ENCODE data around the gene MXD1.
"Not testable (repeated sequence)": the region's sequence is repeated elsewhere in the genome, so short reads cannot be mapped to it uniquely, and the experiment has no call there.

Gene MXD1

DNA sequence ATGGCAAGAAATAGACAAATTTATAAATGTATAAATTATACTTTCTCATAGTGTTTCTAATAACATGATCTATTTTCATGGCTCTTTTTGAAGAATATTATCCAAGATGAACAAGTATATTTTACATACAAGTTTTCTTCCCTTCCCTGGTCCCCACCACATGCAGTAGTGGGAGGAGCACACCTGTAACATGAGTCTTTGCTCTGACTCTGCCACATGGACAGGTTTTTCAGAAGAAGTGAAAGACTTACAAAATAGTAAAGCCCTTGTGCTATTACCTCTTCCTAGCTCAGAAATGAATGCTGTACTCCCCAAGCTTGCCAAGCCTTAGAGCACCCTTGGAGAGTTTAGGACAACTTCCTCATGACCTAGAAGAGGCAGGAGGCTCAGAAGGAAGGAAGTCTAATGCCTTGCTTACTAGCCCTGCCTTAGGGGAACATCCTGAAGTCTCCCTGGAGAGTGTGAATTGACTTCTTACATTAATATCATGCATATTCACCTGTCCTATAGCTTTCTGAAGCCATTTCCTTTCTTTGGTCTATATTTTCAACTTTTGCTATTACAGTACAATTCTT lies 18.4 kb downstream of the MXD1 start:
- DNase-seq (ENCODE audit: low read depth): no peak

GRCh38 chr2:69933839-69934613 lies 19.1 kb downstream of the MXD1 start:
- peak; percentile 89 for DNase-seq (ENCODE audit: low read depth)

- DNase-seq (ENCODE audit: low read depth): no peak
These were observed 19.7 kb downstream of the MXD1 start for GRCh38 chr2:69934614-69934908.

GRCh38 chr2:69935011-69935410 lies 20.1 kb downstream of the MXD1 start:
- DNase-seq (ENCODE audit: low read depth): no peak

- DNase-seq (ENCODE audit: low read depth): peak; percentile 59
These were observed 22.0 kb downstream of the MXD1 start for GRCh38 chr2:69936906-69937305.

GRCh38 chr2:69937968-69938367 lies 23.1 kb downstream of the MXD1 start:
- DNase-seq (ENCODE audit: low read depth): no peak

DNA sequence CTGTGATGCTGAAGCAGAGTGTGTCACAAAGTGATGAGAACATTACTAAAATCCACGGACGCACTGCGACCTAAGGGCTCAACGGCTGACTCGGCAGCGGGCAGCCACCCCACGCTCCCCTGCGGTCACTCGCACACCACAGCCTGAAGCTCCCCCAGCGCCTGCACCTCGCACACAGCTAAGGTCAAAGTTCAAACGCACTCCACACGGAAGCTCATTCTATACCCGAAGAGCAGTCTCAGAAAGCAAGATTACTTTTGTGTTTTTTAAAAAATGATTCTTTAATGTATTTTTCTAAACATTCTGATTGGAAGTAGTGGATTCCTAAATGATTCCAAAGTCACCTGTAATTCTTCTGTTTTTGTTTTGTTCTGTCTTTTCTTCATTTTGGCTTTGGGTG lies 24.8 kb downstream of the MXD1 start:
- DNase-seq (ENCODE audit: low read depth): no peak

DNA sequence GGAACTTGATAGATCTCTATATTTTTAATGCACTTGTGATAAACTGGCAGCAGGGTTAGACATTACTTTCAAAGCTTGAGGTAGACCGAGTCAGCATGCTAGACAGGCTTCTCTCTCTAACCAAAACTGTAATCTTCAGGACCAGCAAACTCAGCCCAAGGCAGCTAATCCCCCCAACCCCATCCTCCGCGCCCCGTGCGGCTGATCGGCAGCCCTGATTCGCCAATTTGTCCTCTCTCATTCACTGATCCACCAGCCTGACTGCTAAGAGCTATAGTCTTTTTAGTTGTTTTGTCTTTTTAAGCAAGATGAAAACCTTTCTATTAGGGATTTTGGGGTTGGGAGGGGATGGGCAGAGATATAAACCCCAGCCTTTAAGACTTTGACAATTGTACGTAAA lies 25.8 kb downstream of the MXD1 start:
- DNase-seq (ENCODE audit: low read depth): no peak

DNA sequence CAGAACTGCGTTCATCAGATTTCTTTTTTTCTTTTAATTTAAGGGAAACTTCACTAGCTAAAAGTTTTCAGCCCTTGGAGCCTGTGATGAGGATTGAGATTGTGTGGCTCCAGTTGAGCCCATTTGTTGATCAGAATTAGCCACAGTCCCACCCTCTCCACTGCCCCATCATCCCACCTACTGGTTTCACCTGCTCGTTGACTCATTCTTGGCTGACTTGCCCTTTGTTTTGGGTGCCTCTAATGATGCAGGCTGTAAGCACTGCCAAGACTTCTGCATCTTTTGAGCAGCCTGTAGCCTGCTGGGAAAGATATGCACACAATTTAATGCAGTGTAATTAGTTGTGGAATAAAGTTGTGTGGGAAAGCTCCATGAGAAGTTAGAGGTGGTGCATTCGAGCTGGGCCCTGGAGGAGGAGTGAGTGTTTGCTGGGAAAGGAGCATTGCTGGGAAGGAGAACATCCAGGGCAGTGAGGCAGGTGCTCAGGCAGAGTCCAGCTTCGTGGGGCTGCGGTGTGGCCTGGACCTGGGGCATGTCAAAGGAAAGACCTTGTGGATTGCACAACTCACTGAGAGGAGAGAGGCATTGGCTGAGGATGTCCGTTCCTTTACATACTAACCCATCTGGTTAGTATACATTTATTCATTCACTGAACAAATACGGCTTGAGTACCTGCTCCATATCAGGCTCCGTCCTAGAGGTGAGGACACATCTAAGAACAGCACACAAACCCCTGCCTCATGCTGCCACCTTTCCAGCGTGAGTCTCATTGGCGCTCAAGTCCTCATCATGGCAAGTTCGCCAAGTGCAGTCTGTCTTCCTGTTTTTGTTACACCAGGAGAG lies 28.3 kb downstream of the MXD1 start:
- DNase-seq (ENCODE audit: low read depth): no peak

GRCh38 chr2:69943843-69944525 lies 29.1 kb downstream of the MXD1 start:
- DNase-seq (ENCODE audit: low read depth): no peak

DNA sequence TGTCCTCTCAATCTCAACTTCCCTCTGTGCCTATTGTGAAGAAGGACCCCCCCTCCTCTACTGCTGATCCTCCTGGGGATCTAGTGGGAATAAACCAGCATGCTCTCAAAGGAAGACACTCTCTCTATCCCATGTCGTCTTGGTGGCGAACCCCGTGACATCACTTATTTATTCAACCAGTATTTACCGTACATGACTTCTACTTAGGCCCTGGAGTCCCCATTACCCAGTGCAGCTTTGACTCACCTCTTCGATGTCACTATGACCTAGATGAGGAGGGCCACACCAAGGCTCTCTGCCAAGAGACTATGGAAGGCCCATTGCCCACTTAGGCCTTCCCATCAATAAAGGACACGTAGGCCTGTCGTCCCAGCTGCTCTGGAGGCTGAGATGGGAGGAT lies 29.8 kb downstream of the MXD1 start:
- no peak for DNase-seq (ENCODE audit: low read depth)

GRCh38 chr2:69945441-69945840 lies 30.5 kb downstream of the MXD1 start:
- DNase-seq (ENCODE audit: low read depth): no peak

DNA sequence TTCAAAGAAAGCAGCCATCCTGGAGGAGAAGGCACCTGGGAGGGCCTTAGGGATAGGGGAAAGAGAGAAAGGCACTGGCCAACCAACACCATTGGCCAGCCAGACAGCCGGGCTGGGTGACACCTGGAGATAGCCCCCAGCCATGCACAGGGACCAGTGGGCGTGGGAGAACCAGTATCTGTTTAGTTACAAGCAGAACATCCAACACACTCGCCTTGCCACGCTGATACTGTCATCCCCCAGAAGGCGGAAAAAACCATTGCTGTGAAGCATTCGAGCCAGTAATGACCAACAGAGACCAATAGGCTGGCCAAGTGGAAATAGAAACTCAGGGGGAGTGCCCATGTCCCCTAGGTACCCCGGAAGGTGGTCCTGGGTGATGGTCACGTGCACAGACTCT lies 31.0 kb downstream of the MXD1 start:
- DNase-seq (ENCODE audit: low read depth): no peak

GRCh38 chr2:69946351-69947324 lies 31.7 kb downstream of the MXD1 start:
- DNase-seq (ENCODE audit: low read depth): peak; percentile 75

DNA sequence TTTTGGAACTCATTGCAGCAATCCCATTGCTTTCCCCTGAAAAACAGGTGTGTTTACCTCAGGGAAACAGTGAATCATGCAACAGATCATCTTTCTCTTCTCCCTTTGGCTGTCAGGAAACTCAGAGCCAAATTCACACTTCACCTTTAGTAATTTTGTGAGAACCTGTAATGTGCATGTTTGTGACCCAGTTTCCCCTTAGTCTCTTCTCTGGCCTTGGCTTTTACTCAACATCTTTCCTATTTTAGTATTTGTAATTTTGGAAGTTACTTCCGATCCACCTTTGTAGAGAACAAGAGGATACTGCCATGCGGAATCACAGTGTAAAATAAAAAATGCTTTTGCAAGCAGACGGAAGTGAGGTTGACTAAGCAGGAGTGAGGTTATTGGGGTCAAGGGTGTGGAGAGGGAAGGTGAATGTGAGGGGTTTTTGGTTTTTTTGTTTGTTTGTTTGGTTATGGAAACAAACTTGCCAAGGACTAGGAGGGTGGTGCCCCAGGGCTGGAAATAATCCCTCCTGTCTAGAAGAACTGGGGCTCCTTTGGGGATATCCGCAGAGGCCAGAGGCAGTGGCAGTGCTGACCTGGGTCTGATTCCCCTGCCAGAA lies 32.5 kb downstream of the MXD1 start:
- DNase-seq (ENCODE audit: low read depth): no peak

DNA sequence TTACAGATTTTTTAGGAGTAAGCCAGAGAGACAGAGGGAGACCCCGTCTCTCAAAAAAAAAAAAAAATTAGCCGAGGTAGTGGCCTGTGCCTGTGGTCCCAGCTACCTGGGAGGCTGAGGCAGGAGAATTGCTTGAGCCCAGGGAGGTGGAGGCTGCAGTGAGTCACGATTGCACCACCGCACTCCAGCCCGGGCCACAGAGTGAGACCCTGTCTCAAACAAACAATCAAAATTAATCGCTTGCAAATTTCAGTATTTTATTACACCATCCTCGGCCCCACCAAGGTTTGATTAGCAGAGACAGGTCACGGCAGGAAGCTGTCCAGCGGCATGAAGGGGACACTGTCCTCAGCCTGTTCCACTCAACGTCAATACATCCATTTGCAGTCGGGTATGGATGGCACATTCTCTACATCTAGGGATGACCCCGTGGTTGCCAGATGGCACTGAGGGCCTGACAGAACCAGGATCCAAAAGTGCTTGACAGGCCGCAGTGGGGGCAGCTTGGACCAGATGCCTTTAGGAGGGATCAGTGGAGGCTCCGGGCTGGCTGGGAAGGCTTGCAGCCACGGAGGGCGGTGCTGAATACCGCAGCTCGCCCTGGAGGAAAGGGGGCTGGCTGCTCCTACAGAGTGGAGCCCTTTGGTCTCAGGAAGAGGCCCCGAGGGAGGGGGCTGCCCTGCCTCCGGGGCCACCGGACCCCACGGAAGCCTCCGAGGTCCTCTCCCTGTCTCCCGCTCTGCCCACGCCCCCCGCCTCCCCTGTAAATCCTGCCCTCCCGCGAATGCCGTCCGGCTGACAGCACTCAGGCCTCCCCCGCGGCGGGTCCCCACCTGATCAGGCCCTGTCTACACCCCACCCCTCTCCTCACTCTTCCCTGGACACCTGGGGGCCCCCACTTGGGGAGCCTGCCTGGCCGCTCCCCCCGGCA lies 33.4 kb downstream of the MXD1 start:
- no peak for DNase-seq (ENCODE audit: low read depth)

- DNase-seq (ENCODE audit: low read depth): no peak
These were observed 34.2 kb downstream of the MXD1 start for GRCh38 chr2:69948963-69949645.

DNA sequence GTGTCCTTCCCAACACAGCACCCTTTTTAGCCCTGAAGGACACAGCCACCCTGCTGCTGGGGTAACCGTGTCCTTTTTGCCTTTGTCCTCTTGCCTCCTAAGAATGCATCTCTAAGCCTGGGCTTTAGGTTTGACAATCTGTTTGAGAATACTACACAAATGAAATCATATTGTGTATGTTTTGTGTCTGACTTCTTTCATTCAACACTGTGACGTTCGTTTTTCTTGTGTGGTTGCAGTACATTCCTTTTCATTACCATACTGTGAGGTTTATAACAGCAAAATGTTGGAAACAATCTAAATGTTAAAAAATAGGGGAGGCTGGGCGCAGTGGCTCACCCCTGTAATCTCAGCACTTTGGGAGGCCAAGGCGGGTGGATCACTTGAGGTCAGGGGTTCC lies 35.3 kb downstream of the MXD1 start:
- DNase-seq (ENCODE audit: low read depth): peak; percentile 11

DNA sequence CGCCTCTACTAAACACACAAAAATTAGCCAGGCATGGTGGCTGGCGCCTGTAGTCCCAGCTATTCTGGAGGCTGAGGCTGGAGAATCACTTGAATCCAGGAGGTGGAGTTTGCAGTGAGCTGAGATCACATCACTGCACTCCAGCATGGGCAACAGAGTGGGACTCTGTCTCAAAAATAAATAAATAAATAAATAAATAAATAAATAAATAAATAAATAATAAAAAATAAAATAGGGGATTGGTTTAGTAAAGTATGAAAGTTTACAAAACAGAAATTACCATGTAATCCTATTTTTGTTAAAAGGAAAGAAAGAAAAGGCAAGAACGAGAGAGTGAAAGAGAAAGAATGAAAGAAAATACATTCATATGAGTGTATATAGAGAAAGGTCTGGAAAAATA lies 35.8 kb downstream of the MXD1 start:
- DNase-seq (ENCODE audit: low read depth): not testable (repeated sequence)
